CD14-positive monocyte (primary cell): ENCODE data around the gene CHST6. TPM values are rescaled to one million over a fixed set of nuclear protein-coding genes. Genes with fewer than 3 reads are reported as not detected.
A peak's percentile ranks its signal among the peaks of the same experiment; 100 is the strongest.

Source experiments
- DNase-seq, 3 donors: peaks; one replicate each; pipeline ENCODE4 v3.0.0-alpha.2; 2011 to 2022
- H2AFZ ChIP-seq: 2 replicates; pipeline ENCODE4 v1.6.0; 2012; ENCODE audit warnings: mild to moderate bottlenecking, low read depth, low read length, inconsistent platforms; ENCODE audit not compliant: insufficient read depth, poor library complexity, severe bottlenecking
- H3K27ac ChIP-seq, 2 donors: 1 replicate in 1 of 2; 2 replicates in 1 of 2; pipeline ENCODE4 v1.5.1; 2012 to 2013; ENCODE audit warnings: low read length in 2 of 2, control low read depth in 1 of 2, inconsistent platforms in 1 of 2, low read depth in 1 of 2, mild to moderate bottlenecking in 1 of 2
- H3K27me3 ChIP-seq, 2 donors: one replicate each; pipeline versions ENCODE4 v1.6.0 to v1.6.1; 2011 to 2013; ENCODE audit warnings: low read length in 2 of 2; ENCODE audit not compliant: control insufficient read depth in 2 of 2, insufficient read depth in 2 of 2
- H3K36me3 ChIP-seq, 2 donors: replicated peaks in 1 of 2; 1 replicate in 1 of 2; 2 replicates in 1 of 2; pipeline versions ENCODE4 v1.5.1 to v1.6.1; 2012 to 2013; ENCODE audit warnings: low read length in 2 of 2, control low read depth in 1 of 2, inconsistent platforms in 1 of 2, mild to moderate bottlenecking in 1 of 2; ENCODE audit not compliant: insufficient read depth in 2 of 2, control insufficient read depth in 1 of 2
- H3K4me1 ChIP-seq, 2 donors: 1 replicate in 1 of 2; 2 replicates in 1 of 2; pipeline versions ENCODE4 v1.5.1 to v1.6.1; 2012 to 2013; ENCODE audit warnings: low read length in 2 of 2, control low read depth in 1 of 2, inconsistent platforms in 1 of 2, mild to moderate bottlenecking in 1 of 2, moderate library complexity in 1 of 2; ENCODE audit not compliant: insufficient read depth in 2 of 2, control insufficient read depth in 1 of 2
- H3K4me2 ChIP-seq: replicated peaks from 2 replicates; pipeline ENCODE3; 2012; ENCODE audit warnings: low read length, moderate library complexity, mild to moderate bottlenecking; ENCODE audit not compliant: poor library complexity, severe bottlenecking; ENCODE audit errors: extremely low read depth
- H3K4me3 ChIP-seq, 3 experiments: fragments of 200-600 bp in 1 of 3; sonication (generic) in 1 of 3; replicated peaks in 1 of 3; 1 replicate in 2 of 3; 2 replicates in 1 of 3; pipeline ENCODE4 v1.5.1; 2011 to 2013; ENCODE audit warnings: low read length in 3 of 3, mild to moderate bottlenecking in 3 of 3, control low read depth in 2 of 3, low read depth in 2 of 3, inconsistent platforms in 1 of 3, moderate library complexity in 1 of 3
- H3K79me2 ChIP-seq: 2 replicates; pipeline ENCODE4 v1.6.0; 2012; ENCODE audit warnings: mild to moderate bottlenecking, control low read depth, inconsistent platforms, low read length, moderate library complexity; ENCODE audit not compliant: insufficient read depth
- H3K9ac ChIP-seq: 2 replicates; pipeline ENCODE4 v1.6.0; 2017; ENCODE audit warnings: low read length, mild to moderate bottlenecking; ENCODE audit not compliant: insufficient read depth, poor library complexity, severe bottlenecking
- H3K9me3 ChIP-seq, 2 donors: replicated peaks in 1 of 2; 1 replicate in 1 of 2; 2 replicates in 1 of 2; pipeline versions ENCODE4 v1.5.1 to v1.6.1; 2012 to 2013; ENCODE audit warnings: low read length in 2 of 2, control low read depth in 1 of 2; ENCODE audit not compliant: control insufficient read depth in 1 of 2, insufficient read depth in 1 of 2
- H4K20me1 ChIP-seq: 2 replicates; pipeline ENCODE4 v1.6.0; 2012; ENCODE audit warnings: mild to moderate bottlenecking, low read length, control low read depth, moderate library complexity; ENCODE audit not compliant: insufficient read depth
- H3K27ac Mint-ChIP-seq, 7 donors: one replicate each; pipeline ENCODE4 v1.8.0; 2020; ENCODE audit warnings: mild to moderate bottlenecking in 7 of 7, mixed read lengths in 7 of 7, moderate library complexity in 6 of 7, inconsistent platforms in 2 of 7
- H3K27me3 Mint-ChIP-seq, 3 donors: one replicate each; pipeline ENCODE4 v1.8.0; 2021 to 2022; ENCODE audit warnings: low read depth in 3 of 3, mild to moderate bottlenecking in 3 of 3, mixed read lengths in 3 of 3, moderate library complexity in 3 of 3, inconsistent platforms in 1 of 3
- H3K36me3 Mint-ChIP-seq, 2 donors: one replicate each; pipeline ENCODE4 v1.8.0; 2020; ENCODE audit warnings: mixed read lengths in 2 of 2, inconsistent platforms in 1 of 2, mild to moderate bottlenecking in 1 of 2
- H3K4me1 Mint-ChIP-seq: one replicate; pipeline ENCODE4 v1.8.0; 2020; ENCODE audit warnings: mild to moderate bottlenecking, mixed read lengths
- H3K4me3 Mint-ChIP-seq, 2 donors: one replicate each; pipeline ENCODE4 v1.8.0; 2020; ENCODE audit warnings: mild to moderate bottlenecking in 2 of 2, mixed read lengths in 2 of 2, moderate library complexity in 1 of 2
- H3K9me3 Mint-ChIP-seq, 7 donors: one replicate each; pipeline ENCODE4 v1.8.0; 2020 to 2022; ENCODE audit warnings: mixed read lengths in 7 of 7, mild to moderate bottlenecking in 6 of 7, moderate library complexity in 6 of 7, inconsistent platforms in 2 of 7
- WGBS: methylation state at CpG from one replicate; pipeline ENCODE4 v1.1.5; 2013; ENCODE audit warnings: missing lambda C conversion rate; ENCODE audit not compliant: insufficient coverage; 5-methylcytosine and 5-hydroxymethylcytosine counted together
- intact Hi-C, 2 donors: fragments of 100-400 bp; cut with micrococcal nuclease; formaldehyde crosslinking; loops; one replicate each; pipeline versions ENCODE4 v1.15.0 to v1.15.1; 2023
- polyA plus RNA-seq, 3 donors: library from polyadenylated mRNA; depleted of rRNA in 1 of 3; unstranded in 2 of 3; stranded (reverse) in 1 of 3; fragments of 300-500 nt in 2 of 3; fragments of >200 nt in 1 of 3; fragmentation: Illumina TruSeq in 2 of 3; gene quantifications; 1 replicate in 2 of 3; 2 replicates in 1 of 3; pipeline ENCODE4 v1.2.3, GENCODE V29; 2012 to 2021
- TF ChIP-seq, protein P1 (sequence below): fragments of 200-600 bp; IDR thresholded peaks from one replicate; pipeline ENCODE4 v1.8.0; 2022; ENCODE audit warnings: antibody characterized with exemption, mild to moderate bottlenecking

The CHST6 gene
- polyA plus RNA-seq, 3 donors = 0.03 TPM; not detected in 2

DNA sequence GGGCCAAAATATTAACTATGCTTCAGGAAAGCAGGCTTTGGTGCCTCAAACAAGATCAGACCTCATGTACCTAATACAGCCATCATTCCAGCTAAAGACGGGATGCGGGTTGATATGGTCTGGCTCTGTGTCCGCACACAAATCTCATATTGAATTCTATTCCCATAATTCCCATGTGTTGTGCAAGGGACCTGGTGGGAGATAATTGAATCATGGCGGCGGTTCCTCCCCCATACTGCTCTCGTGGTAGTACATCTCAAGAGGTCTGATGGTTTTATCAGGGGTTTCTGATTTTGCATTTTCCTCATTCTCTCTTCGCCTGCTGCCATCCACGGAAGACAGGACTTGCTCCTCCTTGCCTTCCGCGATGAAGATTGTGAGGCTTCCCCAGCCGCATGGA, 19.1 kb upstream of the CHST6 start:
- intact Hi-C loops = no loop called here
- Histone ChIP-seq H3K9ac (no peak overlapping the region), H3K4me2 (no peak overlapping the region), H4K20me1 (no peaks in the 10 kb centered on the region), H3K27ac (no peak overlapping the region), H3K27me3 (peaks cover 0 to 6% of the 10 kb centered on the region in 2 donors), H3K36me3 (no peaks in the 10 kb centered on the region), H3K9me3 (no peaks in the 10 kb centered on the region), H3K4me1 (peaks cover 4 to 5% of the 10 kb centered on the region in 2 donors), H3K4me3 (no peak overlapping the region), H2AFZ (no peak overlapping the region), H3K79me2 (no peaks in the 10 kb centered on the region)
- Mint-ChIP-seq H3K36me3 (peaks cover 0 to 4% of the 10 kb centered on the region in 2 donors), H3K9me3 (peaks cover 0 to 2% (median 0%) of the 10 kb centered on the region in 7 donors), H3K27me3 (peaks cover 5 to 11% (median 10%) of the 10 kb centered on the region in 3 donors), H3K27ac (no peak overlapping the region), H3K4me1 (peaks cover 11% of the 10 kb centered on the region), H3K4me3 (no peak overlapping the region)
- WGBS = 100% methylated on average over 5 of the region's 11 CpGs
- TF ChIP-seq, protein P1, sequence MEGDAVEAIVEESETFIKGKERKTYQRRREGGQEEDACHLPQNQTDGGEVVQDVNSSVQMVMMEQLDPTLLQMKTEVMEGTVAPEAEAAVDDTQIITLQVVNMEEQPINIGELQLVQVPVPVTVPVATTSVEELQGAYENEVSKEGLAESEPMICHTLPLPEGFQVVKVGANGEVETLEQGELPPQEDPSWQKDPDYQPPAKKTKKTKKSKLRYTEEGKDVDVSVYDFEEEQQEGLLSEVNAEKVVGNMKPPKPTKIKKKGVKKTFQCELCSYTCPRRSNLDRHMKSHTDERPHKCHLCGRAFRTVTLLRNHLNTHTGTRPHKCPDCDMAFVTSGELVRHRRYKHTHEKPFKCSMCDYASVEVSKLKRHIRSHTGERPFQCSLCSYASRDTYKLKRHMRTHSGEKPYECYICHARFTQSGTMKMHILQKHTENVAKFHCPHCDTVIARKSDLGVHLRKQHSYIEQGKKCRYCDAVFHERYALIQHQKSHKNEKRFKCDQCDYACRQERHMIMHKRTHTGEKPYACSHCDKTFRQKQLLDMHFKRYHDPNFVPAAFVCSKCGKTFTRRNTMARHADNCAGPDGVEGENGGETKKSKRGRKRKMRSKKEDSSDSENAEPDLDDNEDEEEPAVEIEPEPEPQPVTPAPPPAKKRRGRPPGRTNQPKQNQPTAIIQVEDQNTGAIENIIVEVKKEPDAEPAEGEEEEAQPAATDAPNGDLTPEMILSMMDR = no peak
- DNase-seq = no peak

DNA sequence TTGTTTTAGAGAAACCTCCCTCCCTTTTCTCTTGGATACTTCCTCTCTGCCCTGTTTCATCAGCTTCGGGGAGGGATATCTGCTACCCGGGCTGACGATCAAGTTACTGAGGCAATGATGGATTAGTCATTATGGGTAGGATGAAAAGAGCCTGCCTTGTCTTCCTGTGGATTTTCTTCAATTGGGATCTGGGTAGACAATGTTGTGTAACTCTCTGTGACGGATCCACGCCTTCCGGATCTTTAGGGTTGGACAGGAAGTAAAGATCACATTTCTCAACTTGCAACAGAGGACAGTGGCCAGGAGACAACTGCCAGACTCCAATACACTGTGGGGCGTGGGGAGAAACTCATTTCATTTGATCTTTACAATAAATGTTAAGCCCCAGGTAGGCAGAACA, 11.3 kb upstream of the CHST6 start:
- TF ChIP-seq, protein P1 = no peak
- Histone ChIP-seq H4K20me1 (no peaks in the 10 kb centered on the region), H3K27me3 (peaks cover 0 to 3% of the 10 kb centered on the region in 2 donors), H3K4me2 (peak overlapping the region; percentile 38), H3K4me3 (peak overlapping the region in 1 of 3 experiments; percentile 44), H3K27ac (peak overlapping the region; percentile 0 to 69), H3K36me3 (no peaks in the 10 kb centered on the region), H3K4me1 (peaks cover 18 to 20% of the 10 kb centered on the region in 2 donors), H2AFZ (no peak overlapping the region), H3K9me3 (no peaks in the 10 kb centered on the region), H3K9ac (peak overlapping the region; percentile 12), H3K79me2 (no peaks in the 10 kb centered on the region)
- intact Hi-C loops = no loop called here
- Mint-ChIP-seq H3K9me3 (no peaks in the 10 kb centered on the region), H3K4me1 (peaks cover 24% of the 10 kb centered on the region), H3K27me3 (peaks cover 0 to 9% (median 6%) of the 10 kb centered on the region in 3 donors), H3K4me3 (peak overlapping the region; percentile 37 to 52), H3K27ac (peak overlapping the region; percentile 84 to 95 (median 92)), H3K36me3 (no peaks in the 10 kb centered on the region)
- WGBS = 0% methylated on average over 2 of the region's 7 CpGs
- peak; percentile 93 to 98 (median 98) for DNase-seq
